GM18861 (cell line): Measurements from ENCODE around the gene ATG101.
A peak's percentile ranks its signal among the peaks of the same experiment; 100 is the strongest.

Experiments
- ATAC-seq: cut with Tn5 transposase; IDR thresholded peaks from one replicate; pipeline ENCODE4 v1.9.1; 2021; ENCODE audit not compliant: unreplicated experiment

Gene ATG101

DNA sequence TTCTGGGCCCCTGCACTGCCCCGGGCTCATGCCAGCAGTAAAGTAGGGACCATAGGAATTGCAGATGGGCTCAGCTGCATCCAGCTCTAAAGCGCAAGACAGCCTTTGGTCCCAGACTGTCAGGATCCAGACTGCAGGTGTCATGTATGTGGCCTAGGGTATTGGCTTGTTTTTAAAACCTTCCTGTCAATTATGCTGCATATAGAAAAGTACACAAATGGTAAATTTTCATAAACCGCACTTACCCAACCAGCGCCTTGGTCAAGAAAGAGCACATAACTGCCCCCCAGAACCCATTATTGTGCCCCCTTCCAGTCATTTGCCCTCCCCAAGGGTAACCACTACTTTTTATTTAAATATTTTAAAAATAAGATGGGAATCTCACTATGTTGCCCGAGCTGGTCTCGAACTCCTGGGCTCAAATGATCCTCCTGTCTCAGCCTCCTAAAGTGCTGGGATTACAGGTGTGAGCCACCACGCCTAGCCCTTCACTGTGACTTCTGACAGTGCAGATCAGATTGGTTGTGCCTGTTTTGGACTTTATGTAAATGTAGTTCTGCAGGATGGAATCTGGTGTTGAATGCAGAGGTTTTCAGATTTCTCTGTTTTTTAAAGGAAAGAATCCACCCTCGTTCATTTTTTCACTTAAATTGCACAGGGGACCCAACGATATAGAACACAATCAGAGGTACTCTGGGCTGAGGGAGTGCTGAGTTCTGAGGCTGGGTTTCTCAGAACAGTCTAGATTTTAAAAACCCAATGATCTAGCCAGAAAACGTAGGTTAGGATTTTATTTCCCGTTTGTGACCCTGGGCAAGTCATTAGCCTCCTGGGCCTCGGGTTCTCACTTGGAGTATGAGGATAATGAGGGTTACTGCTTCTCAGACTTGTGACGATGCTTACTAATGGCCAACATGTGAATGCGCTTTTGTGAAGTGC lies 11.9 kb upstream of the ATG101 start:
- no peak for ATAC-seq

- ATAC-seq: no peak
These were observed 11.0 kb upstream of the ATG101 start for GRCh38 chr12:52058631-52059361.

DNA sequence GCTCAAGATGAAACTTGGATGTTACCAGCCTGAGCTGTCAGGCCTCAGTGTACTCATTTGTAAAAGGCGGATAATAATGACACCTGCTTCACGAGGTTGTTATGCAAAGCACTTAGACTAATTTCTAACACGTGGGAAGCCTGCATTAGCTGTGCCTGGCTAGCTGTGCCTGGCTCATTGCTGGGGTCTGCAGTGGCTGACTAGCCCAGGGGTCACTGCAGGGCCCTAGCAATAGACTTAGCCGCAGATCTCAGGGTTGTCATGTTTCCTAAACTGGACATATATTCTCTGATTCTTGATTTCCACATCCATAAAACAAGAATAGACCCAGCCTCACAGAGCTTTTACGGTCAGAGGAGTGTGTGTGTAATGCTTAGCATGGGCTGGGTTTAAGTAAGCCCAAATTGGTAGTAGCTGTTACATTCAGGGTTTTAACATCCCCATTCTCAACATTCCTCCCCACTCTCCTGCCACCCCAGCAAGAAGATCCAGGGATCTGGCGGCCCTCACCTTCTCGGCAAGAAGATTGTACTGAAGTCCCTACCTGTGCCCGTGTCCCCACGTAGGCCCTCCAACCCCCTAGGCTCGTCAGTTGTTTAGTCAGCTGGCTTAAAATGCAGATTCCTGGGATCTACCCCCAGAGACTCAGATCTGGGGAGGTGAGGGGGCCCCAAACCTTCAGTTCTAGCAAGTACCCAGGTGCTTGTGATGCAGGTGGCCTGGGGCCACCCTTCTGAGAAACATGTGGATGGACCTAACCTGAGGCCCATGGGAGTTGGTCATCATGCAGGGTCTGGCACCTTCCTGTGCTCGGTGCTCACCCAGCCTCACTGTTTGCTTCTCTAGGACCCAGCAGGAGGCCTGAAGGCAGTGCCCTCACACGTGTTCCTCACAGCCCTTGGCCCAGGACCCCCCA lies 9.9 kb upstream of the ATG101 start:
- no peak for ATAC-seq

- no peak for ATAC-seq
These were observed 9.1 kb upstream of the ATG101 start for GRCh38 chr12:52060498-52061177.

GRCh38 chr12:52061470-52062166 lies 8.2 kb upstream of the ATG101 start:
- no peak for ATAC-seq

DNA sequence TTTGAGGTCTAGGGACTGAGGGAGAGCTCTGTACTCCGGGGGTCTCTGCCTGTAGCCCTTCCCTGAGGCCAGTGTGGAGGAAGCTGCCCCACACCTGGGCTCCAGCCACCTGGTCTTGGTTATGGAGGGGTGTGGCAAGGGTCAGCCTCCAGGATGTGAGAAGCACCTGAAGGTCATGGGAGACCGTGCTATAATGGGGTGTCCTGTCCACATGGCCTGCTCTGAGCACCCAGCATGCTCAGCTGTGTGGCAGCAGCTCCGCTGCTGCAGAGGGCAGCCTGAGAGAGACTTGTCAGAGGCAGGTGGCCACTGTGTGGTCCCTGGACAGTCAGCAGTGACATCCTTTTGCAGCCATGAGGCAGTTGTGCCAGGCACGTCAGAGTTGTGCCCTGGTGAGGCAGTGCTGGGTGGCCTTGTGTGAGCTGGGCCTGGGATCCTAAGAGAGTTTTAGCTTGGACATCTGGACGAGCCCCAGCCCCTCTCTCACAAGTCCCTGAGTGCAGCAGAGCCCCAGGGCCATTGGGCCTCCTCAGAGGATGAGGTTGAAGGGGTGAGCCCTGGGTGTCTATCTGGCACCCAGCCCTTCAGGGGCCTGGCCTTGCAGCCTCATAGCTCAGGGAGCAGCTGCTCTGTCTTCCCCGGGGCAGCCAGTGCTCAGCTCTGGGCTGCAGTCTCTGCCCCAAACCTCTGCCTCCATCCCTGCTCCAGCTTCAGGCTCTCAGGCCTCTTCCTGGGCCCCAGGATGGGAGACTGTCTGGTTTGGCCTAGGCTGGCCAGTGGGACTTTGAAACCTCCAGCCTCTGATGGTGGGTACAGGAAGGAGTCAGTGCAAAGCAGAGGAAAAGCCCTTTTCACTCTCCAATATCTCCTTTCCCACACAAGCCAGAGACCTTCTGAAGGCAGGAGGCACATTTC lies 7.4 kb upstream of the ATG101 start:
- ATAC-seq: no peak

- no peak for ATAC-seq
These were observed 6.5 kb upstream of the ATG101 start for GRCh38 chr12:52063082-52063924.

DNA sequence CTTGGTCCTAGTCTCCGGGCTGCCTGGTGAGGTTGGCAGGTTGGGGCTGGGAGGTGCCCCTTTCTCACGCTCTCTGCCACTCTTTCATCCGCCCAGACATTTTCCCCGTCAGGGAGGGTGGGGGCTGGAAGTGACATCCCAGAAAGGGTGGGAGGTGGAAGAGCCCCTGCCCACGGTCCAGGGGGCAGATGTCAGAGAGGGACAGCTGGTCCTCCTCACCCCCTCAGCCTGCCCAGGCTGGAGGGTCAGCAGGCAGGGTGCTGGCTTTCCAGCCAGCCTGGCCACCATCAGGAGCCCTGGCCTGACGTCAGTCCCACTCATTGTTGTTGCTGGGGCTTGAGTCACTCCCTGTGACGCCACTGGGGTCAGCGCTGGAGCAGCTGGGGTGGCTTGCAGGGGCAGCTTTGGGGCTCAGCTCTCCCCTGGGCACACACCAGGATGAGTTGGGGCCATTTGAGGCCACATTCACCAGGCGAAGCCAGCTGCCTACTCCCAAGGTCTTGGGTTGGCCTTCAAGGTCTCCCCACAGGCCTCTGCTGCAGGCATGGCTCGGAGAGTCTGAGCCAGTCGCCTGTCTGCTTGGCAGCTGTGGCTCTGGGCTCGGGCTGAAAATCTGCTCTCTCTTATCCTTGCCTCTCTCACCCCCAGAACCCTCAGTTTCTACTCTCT lies 5.7 kb upstream of the ATG101 start:
- no peak for ATAC-seq

DNA sequence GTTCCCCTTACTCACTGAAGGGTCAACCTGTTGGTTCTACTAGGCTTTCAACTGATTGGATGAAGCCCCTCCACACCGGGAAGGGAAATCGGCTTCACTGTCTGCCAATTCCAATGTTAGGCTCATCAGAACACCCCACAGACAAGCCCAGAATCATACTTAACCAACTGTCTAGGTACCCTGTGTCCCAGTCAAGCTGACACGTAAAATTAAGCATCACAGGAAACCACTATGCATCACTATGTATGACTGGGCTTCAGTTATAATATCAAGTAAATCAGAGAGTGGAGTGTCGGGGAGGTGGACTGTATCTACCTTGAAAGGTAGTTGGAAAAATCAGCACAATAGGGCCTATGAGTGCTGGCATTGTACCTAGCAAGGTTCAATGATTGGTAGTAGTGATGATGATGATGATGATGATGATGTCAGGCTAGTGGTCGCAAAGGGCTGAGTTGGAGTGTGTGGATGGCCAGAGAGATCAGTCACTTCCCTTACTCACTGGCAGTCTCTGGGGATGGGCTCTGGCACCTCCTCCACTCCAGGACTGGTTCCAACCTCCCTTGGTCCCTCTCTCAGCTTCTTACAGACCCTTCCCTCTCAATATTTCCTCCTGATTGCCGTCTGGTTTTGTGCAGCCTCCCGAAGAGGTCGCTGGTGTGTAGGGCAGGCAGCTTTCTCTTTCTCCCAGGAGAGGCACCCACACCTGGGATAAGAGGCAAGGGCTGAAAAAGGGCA lies 3.3 kb upstream of the ATG101 start:
- no peak for ATAC-seq

DNA sequence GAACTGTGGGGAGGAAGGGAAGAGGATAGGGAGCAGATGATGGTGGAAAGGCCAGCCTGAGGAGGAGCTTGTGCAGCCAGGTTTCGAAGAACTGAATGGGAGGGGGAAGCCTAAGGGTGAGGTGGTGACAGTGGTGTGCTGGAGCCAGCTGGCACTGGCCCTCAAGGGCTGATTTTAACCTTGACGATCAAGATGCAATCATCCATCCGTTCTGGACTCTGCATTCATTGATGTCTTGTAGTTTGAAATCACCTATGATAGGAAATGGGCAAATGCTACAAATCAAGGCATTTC lies 2.8 kb upstream of the ATG101 start:
- ATAC-seq: no peak

GRCh38 chr12:52070185-52070925 lies 577 bp downstream of the ATG101 start:
- peak; percentile 11 for ATAC-seq

GRCh38 chr12:52073531-52074381 lies 4.0 kb downstream of the ATG101 start:
- no peak for ATAC-seq

DNA sequence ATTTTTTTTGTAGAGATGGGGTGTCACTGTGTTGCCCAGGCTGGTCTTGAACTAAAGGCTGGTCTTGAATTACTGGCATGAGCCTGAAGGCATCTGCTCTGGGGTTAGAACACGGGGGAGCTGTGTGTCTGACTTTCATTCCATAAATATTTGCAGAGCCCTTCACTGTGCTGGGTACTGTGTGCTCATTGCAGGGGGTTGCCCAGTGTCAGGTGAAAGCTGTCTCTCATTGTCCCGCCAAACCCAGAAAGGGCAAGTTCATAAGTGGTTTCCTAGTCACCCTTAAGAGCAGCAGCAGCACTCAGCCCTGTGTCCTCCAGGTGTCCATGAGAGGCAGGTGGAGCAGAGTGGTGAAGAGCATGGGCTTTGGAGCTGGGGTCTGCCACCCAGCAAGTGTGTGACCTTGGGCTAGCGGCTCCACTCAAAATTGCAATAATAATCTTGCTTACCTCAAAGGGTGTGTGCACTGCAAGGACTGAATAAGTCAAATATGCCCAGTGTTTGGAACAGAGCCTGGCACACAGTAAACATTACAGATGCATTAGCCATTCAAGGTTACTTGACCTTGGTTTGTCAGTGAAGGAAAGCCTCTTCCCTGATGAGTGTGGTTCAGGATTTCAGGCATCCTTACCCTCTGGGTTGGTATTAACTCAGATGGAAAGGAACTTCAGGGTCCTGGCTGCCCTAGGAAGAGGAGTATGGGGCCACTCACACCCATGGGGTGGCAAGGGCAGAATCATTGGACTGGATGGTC lies 5.4 kb downstream of the ATG101 start:
- ATAC-seq: no peak

DNA sequence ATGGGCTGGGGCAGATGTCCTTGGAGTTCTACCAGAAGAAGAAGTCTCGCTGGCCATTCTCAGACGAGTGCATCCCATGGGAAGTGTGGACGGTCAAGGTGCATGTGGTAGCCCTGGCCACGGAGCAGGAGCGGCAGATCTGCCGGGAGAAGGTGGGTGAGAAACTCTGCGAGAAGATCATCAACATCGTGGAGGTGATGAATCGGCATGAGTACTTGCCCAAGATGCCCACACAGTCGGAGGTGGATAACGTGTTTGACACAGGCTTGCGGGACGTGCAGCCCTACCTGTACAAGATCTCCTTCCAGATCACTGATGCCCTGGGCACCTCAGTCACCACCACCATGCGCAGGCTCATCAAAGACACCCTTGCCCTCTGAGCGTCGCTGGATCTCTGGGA lies 7.0 kb downstream of the ATG101 start:
- ATAC-seq: no peak

- ATAC-seq: no peak
These were observed 8.5 kb downstream of the ATG101 start for GRCh38 chr12:52078276-52078675.
